SK-N-SH (cell line): ENCODE results near the gene APBB3. TPM values are rescaled to one million over a fixed set of nuclear protein-coding genes. Genes with fewer than 3 reads are reported as not detected.
A peak's percentile ranks its signal among the peaks of the same experiment; 100 is the strongest.

Experiments
- CTCF ChIA-PET: fragments of 300-600, 350-600 bp; formaldehyde crosslinking; extraction: SDS; loops from one replicate; lab custom pipeline; 2021; lab: Yijun Ruan, JAX
- POLR2A ChIA-PET: fragments of 350-600 bp; sonication (Branson Sonifier 250); formaldehyde crosslinking; extraction: SDS; loops from one replicate; lab custom pipeline; 2020; ENCODE audit warnings: antibody characterized with exemption, inconsistent platforms; lab: Yijun Ruan, JAX
- DNase-seq: peaks from one replicate; pipeline ENCODE4 v3.0.0; 2012
- H2AFZ ChIP-seq: fragments of 200-600 bp; sonication (generic); 2 replicates; pipeline ENCODE4 v1.8.1; 2016; ENCODE audit warnings: antibody characterized with exemption, mild to moderate bottlenecking, low read depth
- H3F3A ChIP-seq: fragments of 200-600 bp; sonication (generic); replicated peaks from 2 replicates; pipeline ENCODE3; 2016; ENCODE audit warnings: antibody characterized with exemption, mild to moderate bottlenecking; ENCODE audit not compliant: insufficient read depth
- H3K27ac ChIP-seq, 2 experiments: fragments of 200-500 bp in 1 of 2; fragments of 200-600 bp in 1 of 2; sonication (Bioruptor generic) in 1 of 2; sonication (generic), shearing (Covaris generic) in 1 of 2; 2 replicates each; pipeline versions ENCODE4 v1.5.1 to v1.6.1; 2014 to 2016; ENCODE audit warnings: low read depth in 2 of 2, inconsistent platforms in 1 of 2, low read length in 1 of 2, mild to moderate bottlenecking in 1 of 2, mixed read lengths in 1 of 2
- H3K27me3 ChIP-seq: fragments of 200-600 bp; sonication (generic), shearing (Covaris generic); 2 replicates; pipeline ENCODE4 v1.6.1; 2016; ENCODE audit warnings: mixed run types; ENCODE audit not compliant: insufficient read depth
- H3K36me3 ChIP-seq, 2 experiments: fragments of 200-500 bp in 1 of 2; fragments of 200-600 bp in 1 of 2; sonication (Bioruptor generic) in 1 of 2; sonication (generic) in 1 of 2; replicated peaks in 1 of 2; 2 replicates each; pipeline versions ENCODE3 to v1.5.1; 2014 to 2016; ENCODE audit warnings: low read length in 1 of 2, mild to moderate bottlenecking in 1 of 2; ENCODE audit not compliant: insufficient read depth in 2 of 2, control insufficient read depth in 1 of 2
- H3K4me1 ChIP-seq, 2 experiments: fragments of 200-500 bp in 1 of 2; fragments of 200-600 bp in 1 of 2; sonication (Bioruptor generic) in 1 of 2; sonication (generic), shearing (Covaris generic) in 1 of 2; 2 replicates each; pipeline versions ENCODE4 v1.5.1 to v1.6.1; 2014 to 2016; ENCODE audit warnings: low read depth in 1 of 2, low read length in 1 of 2, mixed run types in 1 of 2; ENCODE audit not compliant: insufficient read depth in 2 of 2, control insufficient read depth in 1 of 2
- H3K4me2 ChIP-seq: fragments of 200-600 bp; sonication (generic), shearing (Covaris generic); 2 replicates; pipeline ENCODE4 v1.6.1; 2017; ENCODE audit warnings: mixed run types
- H3K4me3 ChIP-seq, 2 experiments: fragments of 200-500 bp in 1 of 2; fragments of 200-600 bp in 1 of 2; sonication (Bioruptor generic) in 1 of 2; sonication (generic), shearing (Covaris generic) in 1 of 2; 2 replicates each; pipeline versions ENCODE4 v1.5.1 to v1.8.1; 2014 to 2016; ENCODE audit warnings: low read depth in 2 of 2, inconsistent platforms in 1 of 2, low read length in 1 of 2, mild to moderate bottlenecking in 1 of 2, mixed read lengths in 1 of 2, moderate library complexity in 1 of 2
- H3K79me2 ChIP-seq: fragments of 200-600 bp; sonication (generic); 2 replicates; pipeline ENCODE4 v1.8.1; 2017; ENCODE audit warnings: mild to moderate bottlenecking; ENCODE audit not compliant: insufficient read depth
- H3K9ac ChIP-seq: fragments of 200-600 bp; sonication (generic); 2 replicates; pipeline ENCODE4 v1.6.1; 2017; ENCODE audit warnings: mixed run types
- H3K9me2 ChIP-seq: fragments of 200-600 bp; sonication (generic); 2 replicates; pipeline ENCODE4 v1.6.1; 2017; ENCODE audit warnings: mixed run types
- H3K9me3 ChIP-seq: fragments of 200-600 bp; sonication (generic); 2 replicates; pipeline ENCODE4 v1.6.1; 2017; ENCODE audit warnings: mixed run types, mild to moderate bottlenecking, moderate library complexity
- H4K20me1 ChIP-seq: fragments of 200-600 bp; sonication (generic); 2 replicates; pipeline ENCODE4 v1.6.1; 2017; ENCODE audit warnings: mild to moderate bottlenecking, mixed run types; ENCODE audit not compliant: insufficient read depth
- EP300 ChIP-seq, 2 experiments: IDR thresholded peaks; 2 replicates each; pipeline versions ENCODE4 v1.4.0 to v1.6.1; 2012; ENCODE audit warnings: borderline replicate concordance in 1 of 2, low read depth in 1 of 2, low read length in 1 of 2
- EZH2phosphoT487 ChIP-seq: fragments of 200-600 bp; sonication (generic); IDR thresholded peaks from 2 replicates; pipeline ENCODE4 v1.6.1; 2017; ENCODE audit warnings: low read depth, mixed run types, mild to moderate bottlenecking, antibody characterized with exemption, moderate library complexity, borderline replicate concordance
- FOXJ3 ChIP-seq: sonication (generic); formaldehyde crosslinking; IDR thresholded peaks from 2 replicates; pipeline ENCODE4 v1.5.1; 2020; ENCODE audit warnings: mild to moderate bottlenecking, missing genetic modification reagents
- GABPA ChIP-seq: IDR thresholded peaks from 2 replicates; pipeline ENCODE4 v1.4.0; 2012; ENCODE audit warnings: low read depth, mild to moderate bottlenecking
- MXI1 ChIP-seq: IDR thresholded peaks from 2 replicates; pipeline ENCODE4 v1.6.1; 2012; ENCODE audit warnings: mild to moderate bottlenecking, low read depth, low read length, improper control_type of control experiment
- NFIC ChIP-seq: IDR thresholded peaks from 2 replicates; pipeline ENCODE4 v1.4.0; 2012; ENCODE audit warnings: borderline replicate concordance
- POLR2AphosphoS5 ChIP-seq: IDR thresholded peaks from 2 replicates; pipeline ENCODE4 v1.6.1; 2012; ENCODE audit warnings: low read depth, low read length
- RAD21 ChIP-seq: IDR thresholded peaks from 2 replicates; pipeline ENCODE4 v1.6.1; 2012; ENCODE audit warnings: mild to moderate bottlenecking, low read length
- SIN3A ChIP-seq: IDR thresholded peaks from 2 replicates; pipeline ENCODE4 v1.6.1; 2012; ENCODE audit warnings: low read depth, mild to moderate bottlenecking, low read length, moderate library complexity, borderline replicate concordance
- TAF1 ChIP-seq: IDR thresholded peaks from 2 replicates; pipeline ENCODE4 v1.6.1; 2012; ENCODE audit warnings: low read depth, mild to moderate bottlenecking, low read length, moderate library complexity, borderline replicate concordance
- TEAD4 ChIP-seq: IDR thresholded peaks from 2 replicates; pipeline ENCODE4 v1.4.0; 2012; ENCODE audit warnings: mild to moderate bottlenecking, borderline replicate concordance; ENCODE audit not compliant: insufficient read depth
- USF2 ChIP-seq: fragments of 150-350 bp; IDR thresholded peaks from 2 replicates; pipeline ENCODE4 v1.6.1; 2017; ENCODE audit warnings: antibody characterized with exemption, low read length, low read depth, borderline replicate concordance
- ZBTB33 ChIP-seq: IDR thresholded peaks from 2 replicates; pipeline ENCODE4 v1.4.0; 2012; ENCODE audit warnings: low read depth, borderline replicate concordance
- WGBS: methylation state at CpG from one replicate; pipeline ENCODE4 v1.1.6; 2017; ENCODE audit warnings: low lambda C conversion rate; 5-methylcytosine and 5-hydroxymethylcytosine counted together
- polyA plus RNA-seq, 3 experiments: library from polyadenylated mRNA; depleted of rRNA; stranded (reverse); fragments of >200 nt; gene quantifications; 2 replicates each; pipeline ENCODE4 v1.2.3, GENCODE V29; 2012

Gene APBB3
- polyA plus RNA-seq, 1 of the 3 experiments (the other 2 are of a cell fraction) = 36.0 TPM

- Histone ChIP-seq H3K79me2 (peaks cover 58% of the 10 kb centered on the region), H4K20me1 (peaks cover 4% of the 10 kb centered on the region), H3K9me2 (no peaks in the 10 kb centered on the region), H3K4me1 (peaks cover 7 to 19% of the 10 kb centered on the region in 2 experiments; a peak in 3 of 4 replicates), H2AFZ (peak overlapping the region; percentile 68; the same call in 1 of the 2 replicates), H3F3A (peaks cover 11% of the 10 kb centered on the region), H3K4me3 (peak overlapping the region; percentile 85 to 87), H3K27ac (peak overlapping the region; percentile 78 to 92; a peak in 3 of 4 replicates), H3K36me3 (peaks cover 11 to 27% of the 10 kb centered on the region in 2 experiments), H3K9me3 (no peaks in the 10 kb centered on the region), H3K27me3 (no peaks in the 10 kb centered on the region), H3K4me2 (peak overlapping the region; percentile 61), H3K9ac (peak overlapping the region; percentile 89)
- ChIA-PET CTCF (interaction anchor here (1.5 kb wide), 1 partner anchor 91 kb away, joined by 4 read pairs; the partner anchor contains the start of genes IK and NDUFA2), POLR2A (interaction anchor here (1.0 to 1.4 kb wide), 2 partner anchors 9 to 155 kb away, joined by 3 to 4 read pairs; partner anchors contain the start of genes ANKHD1 and EIF4EBP3)
- under 1% methylated on average over 6 of the region's 6 CpGs for WGBS
- no peak for TF ChIP-seq GABPA
- TF ChIP-seq MXI1 = peak; percentile 43; the same call in 1 of the 2 replicates
- TF ChIP-seq POLR2AphosphoS5 = 0 out of 2 replicates have a peak, but pooled peaks have one; percentile 22
- 0 out of 2 replicates have a peak, but pooled peaks have one; percentile 3 for TF ChIP-seq TAF1
- no peak for TF ChIP-seq EP300 (IDR thresholded peaks at IDR 0.05; ENCODE audit: borderline replicate concordance in 1 of 2, low read depth in 1 of 2, low read length in 1 of 2)
- peak; percentile 33 for DNase-seq
Measured at GRCh38 chr5:140556438-140556837, 8.0 kb downstream of the APBB3 start.

- peak overlapping the region; percentile 61 for H3K4me2 ChIP-seq
- peaks cover 16% of the 10 kb centered on the region for H3F3A ChIP-seq
- H3K27me3 ChIP-seq = no peaks in the 10 kb centered on the region
- peaks cover 11 to 29% of the 10 kb centered on the region in 2 experiments for H3K36me3 ChIP-seq
- no peaks in the 10 kb centered on the region for H3K9me2 ChIP-seq
- peak overlapping the region; percentile 85 to 87 for H3K4me3 ChIP-seq
- ChIA-PET CTCF (interaction anchor here (0.9 to 1.7 kb wide), 3 partner anchors 68 to 193 kb away, joined by 3 to 4 read pairs (median 4); partner anchors contain the start of genes IK and NDUFA2), POLR2A (interaction anchor here (1.0 kb wide), 1 partner anchor 8 kb away, joined by 3 read pairs; the partner anchor contains the start of gene EIF4EBP3)
- H2AFZ ChIP-seq = no peak overlapping the region
- DNase-seq = peak; percentile 42
- H4K20me1 ChIP-seq = peaks cover 4% of the 10 kb centered on the region
- peaks cover 7 to 21% of the 10 kb centered on the region in 2 experiments; a peak in 3 of 4 replicates for H3K4me1 ChIP-seq
- peak overlapping the region; percentile 89 for H3K9ac ChIP-seq
- H3K9me3 ChIP-seq = no peaks in the 10 kb centered on the region
- H3K79me2 ChIP-seq = peaks cover 59% of the 10 kb centered on the region
- WGBS = 9% methylated on average over 1 of the region's 1 CpG
- peak overlapping the region; percentile 78 to 92; a peak in 3 of 4 replicates for H3K27ac ChIP-seq
- no peak for TF ChIP-seq EZH2phosphoT487
- peak; percentile 28 for TF ChIP-seq RAD21
Measured at GRCh38 chr5:140555747-140556312, 8.6 kb downstream of the APBB3 start.

GRCh38 chr5:140554454-140554853 lies 9.9 kb downstream of the APBB3 start:
- H3K27me3 ChIP-seq = no peaks in the 10 kb centered on the region
- CTCF ChIA-PET = interaction anchor here (0.6 to 1.7 kb wide), 2 partner anchors 160 to 191 kb away, joined by 3 to 4 read pairs; no protein-coding TSS in a partner anchor
- peaks cover 59% of the 10 kb centered on the region for H3K79me2 ChIP-seq
- no peak overlapping the region for H2AFZ ChIP-seq
- H3K9me2 ChIP-seq = no peaks in the 10 kb centered on the region
- WGBS = 75% methylated on average over 2 of the region's 2 CpGs
- peaks cover 7 to 35% of the 10 kb centered on the region in 2 experiments for H3K4me1 ChIP-seq
- POLR2A ChIA-PET = no interaction called here
- H3K27ac ChIP-seq = no peak overlapping the region; a peak in 1 of 4 replicates
- peak overlapping the region; percentile 61; the same call in 1 of the 2 replicates for H3K4me2 ChIP-seq
- peaks cover 28% of the 10 kb centered on the region for H3F3A ChIP-seq
- H3K9ac ChIP-seq = no peak overlapping the region
- peaks cover 16 to 35% of the 10 kb centered on the region in 2 experiments for H3K36me3 ChIP-seq
- peaks cover 4% of the 10 kb centered on the region for H4K20me1 ChIP-seq
- no peak for DNase-seq
- no peaks in the 10 kb centered on the region for H3K9me3 ChIP-seq
- TF ChIP-seq ZBTB33 (no peak), NFIC (no peak), SIN3A (no peak), FOXJ3 (no peak), TEAD4 (no peak), USF2 (no peak)
- no peak overlapping the region for H3K4me3 ChIP-seq
